K562 (cell line): Measurements from ENCODE around the gene PET100. TPM values are rescaled to one million over a fixed set of nuclear protein-coding genes. Genes with fewer than 3 reads are reported as not detected.

Experiments
- POLR2B ChIP-seq: fragments of 450-650 bp; IDR thresholded peaks from 2 replicates; pipeline ENCODE4 v1.6.1; 2018; ENCODE audit warnings: low read depth; ENCODE audit not compliant: partially characterized antibody
- PRPF4 ChIP-seq: fragments of 200-400 bp; formaldehyde crosslinking; IDR thresholded peaks from one replicate; pipeline ENCODE4 v1.6.1; 2017; ENCODE audit warnings: low read length, low read depth, mild to moderate bottlenecking; ENCODE audit not compliant: insufficient read depth, poor library complexity, severe bottlenecking
- TARDBP ChIP-seq: fragments of 450-650 bp; IDR thresholded peaks from 2 replicates; pipeline ENCODE4 v1.6.1; 2016
- TFAM ChIP-seq: fragments of 250-450 bp; sonication (Bioruptor Pico); conservative IDR thresholded peaks from 2 replicates; pipeline ENCODE4 v1.5.0; 2021; ENCODE audit warnings: mild to moderate bottlenecking, moderate library complexity
- TGIF2 ChIP-seq: sonication (generic); formaldehyde crosslinking; IDR thresholded peaks from 2 replicates; pipeline ENCODE4 v1.8.1; 2022; ENCODE audit warnings: mild to moderate bottlenecking, missing genetic modification reagents, moderate library complexity
- ZNF3 ChIP-seq: fragments of 250-450 bp; sonication (Bioruptor Pico); IDR thresholded peaks from 2 replicates; pipeline ENCODE4 v1.5.0; 2021; ENCODE audit warnings: mild to moderate bottlenecking, moderate library complexity
- ZNF347 ChIP-seq: fragments of 450-650 bp; formaldehyde crosslinking; IDR thresholded peaks from 2 replicates; pipeline ENCODE4 v1.4.0; 2020; ENCODE audit warnings: low read depth, mild to moderate bottlenecking, moderate library complexity
- polyA plus RNA-seq, 8 experiments: library from polyadenylated mRNA; depleted of rRNA in 4 of 8; stranded (reverse) in 5 of 8; unstranded in 3 of 8; fragments of >200 nt; fragmentation: Nextera tagmentation in 2 of 8; fragmentation: Illumina TruSeq in 1 of 8; extraction: Ambion mirVana in 2 of 8; extraction: Trizol in 1 of 8; gene quantifications; 2 replicates each; pipeline versions ENCODE4 v1.2.1 to v1.2.3, GENCODE V29; 2011 to 2014; ENCODE audit warnings: inconsistent platforms in 1 of 8, missing spikeins in 1 of 8
- total RNA-seq, 7 experiments: library from RNA; depleted of rRNA in 6 of 7; stranded (reverse); fragments of >200 nt in 6 of 7; fragmentation: Illumina TruSeq in 2 of 7; extraction: Trizol in 2 of 7; gene quantifications; 2 replicates each; pipeline versions ENCODE4 v1.2.1 to v1.2.3, GENCODE V29; 2011 to 2021; ENCODE audit warnings: low replicate concordance in 1 of 7
- TF ChIP-seq, protein P1 (sequence below): fragments of 450-650 bp; IDR thresholded peaks from 2 replicates; pipeline ENCODE4 v1.7.0; 2016; ENCODE audit warnings: borderline replicate concordance
- TF ChIP-seq, protein P2 (sequence below): sonication (generic); formaldehyde crosslinking; IDR thresholded peaks from 2 replicates; pipeline ENCODE4 v1.8.0; 2023; ENCODE audit warnings: mild to moderate bottlenecking, missing genetic modification reagents
- TF ChIP-seq, protein P3 (sequence below): fragments of 150-350 bp; conservative IDR thresholded peaks from 2 replicates; pipeline ENCODE4 v1.6.1; 2014; ENCODE audit warnings: low read length
- TF ChIP-seq, protein P4 (sequence below): fragments of 450-650 bp; IDR thresholded peaks from 2 replicates; pipeline ENCODE4 v1.7.1; 2018; ENCODE audit warnings: mild to moderate bottlenecking, low read depth; ENCODE audit not compliant: partially characterized antibody
- TF ChIP-seq, protein P5 (sequence below): sonication (generic); formaldehyde crosslinking; IDR thresholded peaks from 2 replicates; pipeline ENCODE4 v1.8.0; 2022; ENCODE audit warnings: missing genetic modification reagents, mild to moderate bottlenecking, borderline replicate concordance

PET100 gene
- total and polyA plus RNA-seq, 9 of the 15 experiments (the other 6 are each of a cell fraction or from before 2014, with no cell fraction given), result 62.3 to 351 (median 98.3) TPM

DNA sequence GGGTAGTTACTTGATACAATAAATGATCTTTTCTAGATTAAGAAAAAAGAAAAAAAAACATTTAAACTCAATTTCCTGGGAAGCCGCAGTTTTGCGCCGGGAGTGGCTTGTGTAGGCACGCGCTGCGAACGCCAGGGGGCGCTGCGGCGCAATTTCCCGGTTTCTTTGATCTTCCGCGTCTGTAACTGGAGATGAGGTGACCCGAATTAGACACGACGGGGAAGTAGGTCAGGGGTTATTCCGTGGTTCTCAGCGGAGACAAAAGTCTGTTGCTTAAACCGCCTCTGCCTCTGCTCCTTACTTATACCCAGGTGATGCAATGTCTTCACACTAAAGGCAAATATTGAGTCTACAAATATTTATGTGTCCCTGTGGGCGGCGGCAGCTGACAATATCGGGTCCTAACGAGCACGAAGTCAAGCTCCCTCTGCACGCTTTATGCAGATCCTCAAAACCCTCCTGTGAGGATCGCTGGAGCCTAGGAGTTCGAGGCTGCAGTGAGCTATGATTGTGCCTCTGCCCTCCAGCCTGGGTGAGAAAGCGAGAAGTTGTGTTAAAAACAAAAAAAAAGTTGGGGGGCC, 22.6 kb downstream of the PET100 start (continued):
- TF ChIP-seq, protein P1, sequence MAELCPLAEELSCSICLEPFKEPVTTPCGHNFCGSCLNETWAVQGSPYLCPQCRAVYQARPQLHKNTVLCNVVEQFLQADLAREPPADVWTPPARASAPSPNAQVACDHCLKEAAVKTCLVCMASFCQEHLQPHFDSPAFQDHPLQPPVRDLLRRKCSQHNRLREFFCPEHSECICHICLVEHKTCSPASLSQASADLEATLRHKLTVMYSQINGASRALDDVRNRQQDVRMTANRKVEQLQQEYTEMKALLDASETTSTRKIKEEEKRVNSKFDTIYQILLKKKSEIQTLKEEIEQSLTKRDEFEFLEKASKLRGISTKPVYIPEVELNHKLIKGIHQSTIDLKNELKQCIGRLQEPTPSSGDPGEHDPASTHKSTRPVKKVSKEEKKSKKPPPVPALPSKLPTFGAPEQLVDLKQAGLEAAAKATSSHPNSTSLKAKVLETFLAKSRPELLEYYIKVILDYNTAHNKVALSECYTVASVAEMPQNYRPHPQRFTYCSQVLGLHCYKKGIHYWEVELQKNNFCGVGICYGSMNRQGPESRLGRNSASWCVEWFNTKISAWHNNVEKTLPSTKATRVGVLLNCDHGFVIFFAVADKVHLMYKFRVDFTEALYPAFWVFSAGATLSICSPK, result no peak
- no peak for TF ChIP-seq POLR2B
- TF ChIP-seq, protein P2, sequence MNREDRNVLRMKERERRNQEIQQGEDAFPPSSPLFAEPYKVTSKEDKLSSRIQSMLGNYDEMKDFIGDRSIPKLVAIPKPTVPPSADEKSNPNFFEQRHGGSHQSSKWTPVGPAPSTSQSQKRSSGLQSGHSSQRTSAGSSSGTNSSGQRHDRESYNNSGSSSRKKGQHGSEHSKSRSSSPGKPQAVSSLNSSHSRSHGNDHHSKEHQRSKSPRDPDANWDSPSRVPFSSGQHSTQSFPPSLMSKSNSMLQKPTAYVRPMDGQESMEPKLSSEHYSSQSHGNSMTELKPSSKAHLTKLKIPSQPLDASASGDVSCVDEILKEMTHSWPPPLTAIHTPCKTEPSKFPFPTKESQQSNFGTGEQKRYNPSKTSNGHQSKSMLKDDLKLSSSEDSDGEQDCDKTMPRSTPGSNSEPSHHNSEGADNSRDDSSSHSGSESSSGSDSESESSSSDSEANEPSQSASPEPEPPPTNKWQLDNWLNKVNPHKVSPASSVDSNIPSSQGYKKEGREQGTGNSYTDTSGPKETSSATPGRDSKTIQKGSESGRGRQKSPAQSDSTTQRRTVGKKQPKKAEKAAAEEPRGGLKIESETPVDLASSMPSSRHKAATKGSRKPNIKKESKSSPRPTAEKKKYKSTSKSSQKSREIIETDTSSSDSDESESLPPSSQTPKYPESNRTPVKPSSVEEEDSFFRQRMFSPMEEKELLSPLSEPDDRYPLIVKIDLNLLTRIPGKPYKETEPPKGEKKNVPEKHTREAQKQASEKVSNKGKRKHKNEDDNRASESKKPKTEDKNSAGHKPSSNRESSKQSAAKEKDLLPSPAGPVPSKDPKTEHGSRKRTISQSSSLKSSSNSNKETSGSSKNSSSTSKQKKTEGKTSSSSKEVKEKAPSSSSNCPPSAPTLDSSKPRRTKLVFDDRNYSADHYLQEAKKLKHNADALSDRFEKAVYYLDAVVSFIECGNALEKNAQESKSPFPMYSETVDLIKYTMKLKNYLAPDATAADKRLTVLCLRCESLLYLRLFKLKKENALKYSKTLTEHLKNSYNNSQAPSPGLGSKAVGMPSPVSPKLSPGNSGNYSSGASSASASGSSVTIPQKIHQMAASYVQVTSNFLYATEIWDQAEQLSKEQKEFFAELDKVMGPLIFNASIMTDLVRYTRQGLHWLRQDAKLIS (CRISPR knock-in tag), result no peak
- TF ChIP-seq TGIF2 (CRISPR knock-in tag), result no peak
- TF ChIP-seq, protein P3, sequence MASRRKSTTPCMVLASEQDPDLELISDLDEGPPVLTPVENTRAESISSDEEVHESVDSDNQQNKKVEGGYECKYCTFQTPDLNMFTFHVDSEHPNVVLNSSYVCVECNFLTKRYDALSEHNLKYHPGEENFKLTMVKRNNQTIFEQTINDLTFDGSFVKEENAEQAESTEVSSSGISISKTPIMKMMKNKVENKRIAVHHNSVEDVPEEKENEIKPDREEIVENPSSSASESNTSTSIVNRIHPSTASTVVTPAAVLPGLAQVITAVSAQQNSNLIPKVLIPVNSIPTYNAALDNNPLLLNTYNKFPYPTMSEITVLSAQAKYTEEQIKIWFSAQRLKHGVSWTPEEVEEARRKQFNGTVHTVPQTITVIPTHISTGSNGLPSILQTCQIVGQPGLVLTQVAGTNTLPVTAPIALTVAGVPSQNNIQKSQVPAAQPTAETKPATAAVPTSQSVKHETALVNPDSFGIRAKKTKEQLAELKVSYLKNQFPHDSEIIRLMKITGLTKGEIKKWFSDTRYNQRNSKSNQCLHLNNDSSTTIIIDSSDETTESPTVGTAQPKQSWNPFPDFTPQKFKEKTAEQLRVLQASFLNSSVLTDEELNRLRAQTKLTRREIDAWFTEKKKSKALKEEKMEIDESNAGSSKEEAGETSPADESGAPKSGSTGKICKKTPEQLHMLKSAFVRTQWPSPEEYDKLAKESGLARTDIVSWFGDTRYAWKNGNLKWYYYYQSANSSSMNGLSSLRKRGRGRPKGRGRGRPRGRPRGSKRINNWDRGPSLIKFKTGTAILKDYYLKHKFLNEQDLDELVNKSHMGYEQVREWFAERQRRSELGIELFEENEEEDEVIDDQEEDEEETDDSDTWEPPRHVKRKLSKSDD, result no peak
- TF ChIP-seq ZNF347 (CRISPR knock-in tag), result no peak
- no peak for TF ChIP-seq TFAM (CRISPR knock-in tag)
- no peak for TF ChIP-seq PRPF4
- TF ChIP-seq, protein P4, sequence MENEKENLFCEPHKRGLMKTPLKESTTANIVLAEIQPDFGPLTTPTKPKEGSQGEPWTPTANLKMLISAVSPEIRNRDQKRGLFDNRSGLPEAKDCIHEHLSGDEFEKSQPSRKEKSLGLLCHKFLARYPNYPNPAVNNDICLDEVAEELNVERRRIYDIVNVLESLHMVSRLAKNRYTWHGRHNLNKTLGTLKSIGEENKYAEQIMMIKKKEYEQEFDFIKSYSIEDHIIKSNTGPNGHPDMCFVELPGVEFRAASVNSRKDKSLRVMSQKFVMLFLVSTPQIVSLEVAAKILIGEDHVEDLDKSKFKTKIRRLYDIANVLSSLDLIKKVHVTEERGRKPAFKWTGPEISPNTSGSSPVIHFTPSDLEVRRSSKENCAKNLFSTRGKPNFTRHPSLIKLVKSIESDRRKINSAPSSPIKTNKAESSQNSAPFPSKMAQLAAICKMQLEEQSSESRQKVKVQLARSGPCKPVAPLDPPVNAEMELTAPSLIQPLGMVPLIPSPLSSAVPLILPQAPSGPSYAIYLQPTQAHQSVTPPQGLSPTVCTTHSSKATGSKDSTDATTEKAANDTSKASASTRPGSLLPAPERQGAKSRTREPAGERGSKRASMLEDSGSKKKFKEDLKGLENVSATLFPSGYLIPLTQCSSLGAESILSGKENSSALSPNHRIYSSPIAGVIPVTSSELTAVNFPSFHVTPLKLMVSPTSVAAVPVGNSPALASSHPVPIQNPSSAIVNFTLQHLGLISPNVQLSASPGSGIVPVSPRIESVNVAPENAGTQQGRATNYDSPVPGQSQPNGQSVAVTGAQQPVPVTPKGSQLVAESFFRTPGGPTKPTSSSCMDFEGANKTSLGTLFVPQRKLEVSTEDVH, result peak; percentile 71
- TF ChIP-seq, protein P5, sequence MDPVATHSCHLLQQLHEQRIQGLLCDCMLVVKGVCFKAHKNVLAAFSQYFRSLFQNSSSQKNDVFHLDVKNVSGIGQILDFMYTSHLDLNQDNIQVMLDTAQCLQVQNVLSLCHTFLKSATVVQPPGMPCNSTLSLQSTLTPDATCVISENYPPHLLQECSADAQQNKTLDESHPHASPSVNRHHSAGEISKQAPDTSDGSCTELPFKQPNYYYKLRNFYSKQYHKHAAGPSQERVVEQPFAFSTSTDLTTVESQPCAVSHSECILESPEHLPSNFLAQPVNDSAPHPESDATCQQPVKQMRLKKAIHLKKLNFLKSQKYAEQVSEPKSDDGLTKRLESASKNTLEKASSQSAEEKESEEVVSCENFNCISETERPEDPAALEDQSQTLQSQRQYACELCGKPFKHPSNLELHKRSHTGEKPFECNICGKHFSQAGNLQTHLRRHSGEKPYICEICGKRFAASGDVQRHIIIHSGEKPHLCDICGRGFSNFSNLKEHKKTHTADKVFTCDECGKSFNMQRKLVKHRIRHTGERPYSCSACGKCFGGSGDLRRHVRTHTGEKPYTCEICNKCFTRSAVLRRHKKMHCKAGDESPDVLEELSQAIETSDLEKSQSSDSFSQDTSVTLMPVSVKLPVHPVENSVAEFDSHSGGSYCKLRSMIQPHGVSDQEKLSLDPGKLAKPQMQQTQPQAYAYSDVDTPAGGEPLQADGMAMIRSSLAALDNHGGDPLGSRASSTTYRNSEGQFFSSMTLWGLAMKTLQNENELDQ (CRISPR knock-in tag), result no peak
- no peak for TF ChIP-seq ZNF3 (CRISPR knock-in tag)
- TF ChIP-seq TARDBP, result no peak
